Putamen (tissue), 1 donor: ENCODE results near the gene PLXNA3.
"Not testable (repeated sequence)": the region's sequence is repeated elsewhere in the genome, so short reads cannot be mapped to it uniquely, and the experiment has no call there.

Experiments used
- DNase-seq: peaks from one replicate; pipeline ENCODE4 v3.0.0-alpha.2; 2016; ENCODE audit warnings: low spot score

PLXNA3 gene

GRCh38 chrX:154478728-154479622 is 20.9 kb downstream of the PLXNA3 start, which contains the start of gene LAGE3:
Gene LAGE3 (minus strand): TSS chrX:154479281. CDS start chrX:154478915, 366 bp downstream.
- DNase-seq, result peak; percentile 86

- DNase-seq, result no peak
Measured at GRCh38 chrX:154481195-154481594, 23.1 kb downstream of the PLXNA3 start.

GRCh38 chrX:154481911-154482601 is 24.0 kb downstream of the PLXNA3 start:
- DNase-seq, result no peak

- no peak for DNase-seq
Measured at GRCh38 chrX:154482786-154483185, 24.7 kb downstream of the PLXNA3 start.

- DNase-seq, result no peak
Measured at GRCh38 chrX:154483325-154483724, 25.2 kb downstream of the PLXNA3 start.

- DNase-seq, result no peak
Measured at GRCh38 chrX:154484255-154485149, 26.4 kb downstream of the PLXNA3 start.

- DNase-seq, result no peak
Measured at GRCh38 chrX:154485150-154486051, 27.3 kb downstream of the PLXNA3 start.

GRCh38 chrX:154486052-154486395 is 27.9 kb downstream of the PLXNA3 start:
- no peak for DNase-seq

- DNase-seq, result peak; percentile 44
Measured at GRCh38 chrX:154486396-154487207, 28.5 kb downstream of the PLXNA3 start, which contains the start of gene UBL4A. Gene UBL4A (minus strand): TSS chrX:154486615. CDS start chrX:154486584, 31 bp downstream.

- DNase-seq, result no peak
Measured at GRCh38 chrX:154487518-154488290, 29.6 kb downstream of the PLXNA3 start.

GRCh38 chrX:154488336-154489075 is 30.4 kb downstream of the PLXNA3 start:
- no peak for DNase-seq

GRCh38 chrX:154489182-154489581 is 31.1 kb downstream of the PLXNA3 start:
- no peak for DNase-seq

- no peak for DNase-seq
Measured at GRCh38 chrX:154490021-154490413, 31.9 kb downstream of the PLXNA3 start.

- peak; percentile 95 for DNase-seq
Measured at GRCh38 chrX:154490414-154491083, 32.5 kb downstream of the PLXNA3 start, which contains the start of gene SLC10A3. Gene SLC10A3 (minus strand): TSS chrX:154490629. CDS start chrX:154488940, 1,689 bp downstream.

- no peak for DNase-seq
Measured at GRCh38 chrX:154494715-154495114, 36.6 kb downstream of the PLXNA3 start.

- no peak for DNase-seq
Measured at GRCh38 chrX:154495472-154495922, 37.4 kb downstream of the PLXNA3 start.

GRCh38 chrX:154496591-154497137 is 38.6 kb downstream of the PLXNA3 start:
- not testable (repeated sequence) for DNase-seq
